ENCODE results near the gene ARSA. TPM values are rescaled to one million over a fixed set of nuclear protein-coding genes. Genes with fewer than 3 reads are reported as not detected.

ARSA gene
- total RNA-seq, 1 experiment from 2014 or later = 16.4 TPM

DNA sequence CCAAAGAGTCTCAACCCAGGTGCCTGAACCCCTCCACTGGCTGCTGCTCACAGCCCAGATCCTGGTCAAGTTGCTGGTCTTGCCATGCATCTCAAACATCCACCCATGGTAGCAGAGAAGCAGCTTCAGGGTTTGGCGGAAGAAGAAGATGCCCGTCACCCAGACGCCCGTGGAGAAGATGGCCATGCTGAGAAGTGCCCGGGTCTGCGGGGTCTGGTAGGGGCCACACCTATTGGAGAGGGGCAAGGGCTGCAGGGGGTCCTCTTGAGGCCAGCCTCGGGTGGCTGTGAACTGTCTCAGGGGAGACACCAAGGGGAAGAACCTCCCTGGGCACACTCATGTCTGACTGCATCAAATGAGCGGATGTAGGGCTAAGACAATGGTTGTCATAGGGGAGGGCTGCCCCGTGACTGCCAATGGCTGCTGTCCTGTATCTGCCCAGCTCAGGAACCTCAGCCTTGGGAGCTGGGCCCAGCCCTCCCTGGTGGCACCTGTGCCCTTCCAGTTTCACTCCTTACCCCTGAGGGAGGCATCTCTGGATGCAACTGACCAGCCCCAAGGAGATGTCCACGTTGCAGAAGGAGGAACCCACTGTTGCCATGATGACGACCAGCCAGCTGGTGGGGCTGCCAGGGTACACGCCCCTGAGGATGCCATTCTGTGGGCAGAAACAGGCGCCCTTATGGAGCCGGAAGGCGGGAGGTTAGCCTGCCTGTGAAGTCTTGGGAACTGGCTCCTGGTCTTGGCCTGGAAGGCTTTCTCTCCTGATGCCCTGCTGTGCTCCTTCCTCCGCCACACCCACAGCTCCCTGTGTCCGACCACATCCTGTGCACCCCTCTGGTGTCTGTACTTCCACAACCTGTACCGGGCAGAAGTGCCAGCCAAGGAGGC lies 50.9 kb downstream of the ARSA start:
- ChIA-PET CTCF (interaction anchor here (2.8 kb wide), 1 partner anchor 44 kb away, joined by 16 read pairs; no protein-coding TSS in a partner anchor), RAD21 (ENCODE audit: low non-redundant PET in 1 of 2, low total read pairs in 2 of 2, uncharacterized antibody in 2 of 2, unreplicated experiment in 2 of 2) (interaction anchor here in 1 of 2 experiments (1.3 kb wide), 1 partner anchor 44 kb away, joined by 4 read pairs; no protein-coding TSS in a partner anchor), POLR2A (no interaction called here)
- Histone ChIP-seq H3K9ac (ENCODE audit: low read length) (no peak overlapping the region), H3K36me3 (ENCODE audit: control insufficient read depth in 1 of 2, insufficient read depth in 2 of 2, low read length in 2 of 2) (no peaks in the 10 kb centered on the region; a peak in 2 of 4 replicates), H3K9me3 (ENCODE audit: control insufficient read depth in 1 of 2, insufficient read depth in 1 of 2, low read depth in 1 of 2, low read length in 2 of 2) (no peaks in the 10 kb centered on the region), H3K4me2 (ENCODE audit: low read length) (no peak overlapping the region), H3K4me3 (replicated peaks in 1 of 2; ENCODE audit: low read depth in 1 of 2, low read length in 2 of 2) (no peak overlapping the region), H3K27ac (ENCODE audit: low read depth, low read length) (no peak overlapping the region), H3K4me1 (ENCODE audit: control insufficient read depth in 1 of 2, insufficient read depth in 2 of 2, low read length in 2 of 2) (peaks cover 5 to 14% of the 10 kb centered on the region in 2 experiments), H3K27me3 (ENCODE audit: insufficient read depth, low read length) (no peaks in the 10 kb centered on the region), H3K79me2 (ENCODE audit: insufficient read depth, low read length) (peaks cover 6% of the 10 kb centered on the region; the same call in 1 of the 2 replicates), H2AFZ (ENCODE audit: low read depth, low read length, poor library complexity, severe bottlenecking) (no peak overlapping the region), H4K20me1 (ENCODE audit: insufficient read depth) (no peaks in the 10 kb centered on the region), H3K9me2 (ENCODE audit: insufficient read depth) (no peaks in the 10 kb centered on the region)
- intact Hi-C loops (cut with micrococcal nuclease) = loop anchor here (1.0 kb wide), 2 partner anchors 43 to 114 kb away; no protein-coding TSS in a partner anchor
- TF ChIP-seq, protein P1, sequence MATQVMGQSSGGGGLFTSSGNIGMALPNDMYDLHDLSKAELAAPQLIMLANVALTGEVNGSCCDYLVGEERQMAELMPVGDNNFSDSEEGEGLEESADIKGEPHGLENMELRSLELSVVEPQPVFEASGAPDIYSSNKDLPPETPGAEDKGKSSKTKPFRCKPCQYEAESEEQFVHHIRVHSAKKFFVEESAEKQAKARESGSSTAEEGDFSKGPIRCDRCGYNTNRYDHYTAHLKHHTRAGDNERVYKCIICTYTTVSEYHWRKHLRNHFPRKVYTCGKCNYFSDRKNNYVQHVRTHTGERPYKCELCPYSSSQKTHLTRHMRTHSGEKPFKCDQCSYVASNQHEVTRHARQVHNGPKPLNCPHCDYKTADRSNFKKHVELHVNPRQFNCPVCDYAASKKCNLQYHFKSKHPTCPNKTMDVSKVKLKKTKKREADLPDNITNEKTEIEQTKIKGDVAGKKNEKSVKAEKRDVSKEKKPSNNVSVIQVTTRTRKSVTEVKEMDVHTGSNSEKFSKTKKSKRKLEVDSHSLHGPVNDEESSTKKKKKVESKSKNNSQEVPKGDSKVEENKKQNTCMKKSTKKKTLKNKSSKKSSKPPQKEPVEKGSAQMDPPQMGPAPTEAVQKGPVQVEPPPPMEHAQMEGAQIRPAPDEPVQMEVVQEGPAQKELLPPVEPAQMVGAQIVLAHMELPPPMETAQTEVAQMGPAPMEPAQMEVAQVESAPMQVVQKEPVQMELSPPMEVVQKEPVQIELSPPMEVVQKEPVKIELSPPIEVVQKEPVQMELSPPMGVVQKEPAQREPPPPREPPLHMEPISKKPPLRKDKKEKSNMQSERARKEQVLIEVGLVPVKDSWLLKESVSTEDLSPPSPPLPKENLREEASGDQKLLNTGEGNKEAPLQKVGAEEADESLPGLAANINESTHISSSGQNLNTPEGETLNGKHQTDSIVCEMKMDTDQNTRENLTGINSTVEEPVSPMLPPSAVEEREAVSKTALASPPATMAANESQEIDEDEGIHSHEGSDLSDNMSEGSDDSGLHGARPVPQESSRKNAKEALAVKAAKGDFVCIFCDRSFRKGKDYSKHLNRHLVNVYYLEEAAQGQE (IDR thresholded peaks at IDR 0.05; ENCODE audit: low read depth) = no peak
- TF ChIP-seq, protein P2, sequence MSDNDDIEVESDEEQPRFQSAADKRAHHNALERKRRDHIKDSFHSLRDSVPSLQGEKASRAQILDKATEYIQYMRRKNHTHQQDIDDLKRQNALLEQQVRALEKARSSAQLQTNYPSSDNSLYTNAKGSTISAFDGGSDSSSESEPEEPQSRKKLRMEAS (IDR thresholded peaks at IDR 0.05) = no peak
- TF ChIP-seq POLR2A (IDR thresholded peaks at IDR 0.05; ENCODE audit: borderline replicate concordance, extremely low read depth, insufficient read depth, insufficient read length) = no peak
- no peak for TF ChIP-seq EGR1 (IDR thresholded peaks at IDR 0.05; ENCODE audit: low read depth)
- TF ChIP-seq EZH2 (IDR thresholded peaks at IDR 0.05) = no peak
- no peak for TF ChIP-seq POLR2AphosphoS5 (IDR thresholded peaks at IDR 0.05; ENCODE audit: low read depth, low read length)
- TF ChIP-seq, protein P3, sequence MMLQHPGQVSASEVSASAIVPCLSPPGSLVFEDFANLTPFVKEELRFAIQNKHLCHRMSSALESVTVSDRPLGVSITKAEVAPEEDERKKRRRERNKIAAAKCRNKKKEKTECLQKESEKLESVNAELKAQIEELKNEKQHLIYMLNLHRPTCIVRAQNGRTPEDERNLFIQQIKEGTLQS (IDR thresholded peaks at IDR 0.05) = no peak
- TF ChIP-seq SRF (IDR thresholded peaks at IDR 0.05; ENCODE audit: low read depth) = no peak
- no peak for TF ChIP-seq EZH2phosphoT487 (IDR thresholded peaks at IDR 0.05; ENCODE audit: borderline replicate concordance)
- no peak for TF ChIP-seq SIN3A (IDR thresholded peaks at IDR 0.05; ENCODE audit: low read depth)
- no peak for TF ChIP-seq JUND (IDR thresholded peaks at IDR 0.05)
- TF ChIP-seq SP1 (IDR thresholded peaks at IDR 0.05; ENCODE audit: low read depth) = no peak
- DNase-seq (ENCODE audit: low read depth, low spot score) (no peak), ATAC-seq (no peak)
- BruUV-seq (replicated peaks) = no TSS peak
